ENCODE measurements around the gene ANKRD28. TPM values are rescaled to one million over a fixed set of nuclear protein-coding genes. Genes with fewer than 3 reads are reported as not detected.
A peak's percentile ranks its signal among the peaks of the same experiment; 100 is the strongest.

ANKRD28 gene
- total RNA-seq, 4 donors from 2014 or later = 97.1 to 121 (median 105) TPM

DNA sequence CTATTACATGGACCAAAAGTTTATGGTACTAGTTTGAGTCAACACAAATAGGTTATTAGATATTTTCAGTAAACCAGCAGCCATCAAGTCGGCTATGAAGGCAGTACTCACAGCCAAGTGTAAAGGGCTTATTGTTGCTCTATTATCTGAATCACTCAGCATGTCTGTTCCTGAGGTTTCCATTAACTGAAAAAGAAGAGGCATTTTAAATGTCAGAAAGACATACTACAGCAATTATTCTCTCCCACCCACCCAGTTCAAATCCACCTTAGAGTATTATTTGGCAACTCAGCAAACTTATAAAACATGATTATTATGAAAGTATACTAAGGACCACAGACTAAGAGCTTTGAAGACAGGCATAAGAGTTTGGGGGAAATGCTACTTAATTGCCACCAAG, 103.2 kb downstream of the ANKRD28 start:
- Histone ChIP-seq H3K36me3 (peaks cover 0 to 12% of the 10 kb centered on the region in 2 donors), H3K4me3 (no peak overlapping the region), H3K9me3 (no peaks in the 10 kb centered on the region), H3K27ac (no peak overlapping the region), H3K27me3 (no peaks in the 10 kb centered on the region), H3K4me1 (peaks cover 5 to 7% of the 10 kb centered on the region in 2 donors)
- intact Hi-C loops (cut with DNase I; ENCODE audit: low total_unique reads) (no loop called here), in situ Hi-C loops (cut with MboI; ENCODE audit: low sequenced_read_pairs in 4 of 4) (no loop called here)
- TF ChIP-seq CTCF (IDR thresholded peaks at IDR 0.05 in 4 of 5, conservative IDR thresholded peaks at IDR 0.05 in 1 of 5) (no peak), POLR2A (IDR thresholded peaks at IDR 0.05) (no peak)
- ATAC-seq = no peak
- DNase-seq = no peak

DNA sequence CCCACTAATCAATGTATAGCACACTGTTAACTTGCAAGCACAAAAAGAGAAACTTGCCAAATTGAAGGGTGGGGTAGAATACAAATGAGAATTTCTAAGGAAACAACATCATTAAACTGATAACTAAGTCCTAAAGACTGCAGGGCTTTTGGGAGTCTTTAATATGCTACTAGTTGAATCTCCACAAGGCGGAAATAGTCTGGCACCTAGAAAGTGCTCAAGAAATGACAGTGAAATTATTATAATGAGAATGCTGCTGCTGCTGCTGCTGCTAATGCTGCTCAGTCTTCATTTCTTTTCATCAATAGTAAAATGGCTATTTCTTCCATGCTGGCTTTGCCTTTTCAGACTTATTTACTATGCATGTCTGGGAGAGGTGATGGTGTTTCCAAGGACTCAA, 104.4 kb downstream of the ANKRD28 start:
- H3K36me3 ChIP-seq = peaks cover 0 to 24% of the 10 kb centered on the region in 2 donors
- H3K27ac ChIP-seq = no peak overlapping the region
- in situ Hi-C loops (cut with MboI; ENCODE audit: low sequenced_read_pairs in 4 of 4) (no loop called here), intact Hi-C loops (cut with DNase I; ENCODE audit: low total_unique reads) (no loop called here)
- DNase-seq (no peak), ATAC-seq (no peak)
- no peak for TF ChIP-seq CTCF (IDR thresholded peaks at IDR 0.05 in 4 of 5, conservative IDR thresholded peaks at IDR 0.05 in 1 of 5)
- H3K9me3 ChIP-seq = no peaks in the 10 kb centered on the region
- no peaks in the 10 kb centered on the region for H3K27me3 ChIP-seq
- no peak overlapping the region for H3K4me3 ChIP-seq
- peaks cover 5 to 7% of the 10 kb centered on the region in 2 donors for H3K4me1 ChIP-seq

DNA sequence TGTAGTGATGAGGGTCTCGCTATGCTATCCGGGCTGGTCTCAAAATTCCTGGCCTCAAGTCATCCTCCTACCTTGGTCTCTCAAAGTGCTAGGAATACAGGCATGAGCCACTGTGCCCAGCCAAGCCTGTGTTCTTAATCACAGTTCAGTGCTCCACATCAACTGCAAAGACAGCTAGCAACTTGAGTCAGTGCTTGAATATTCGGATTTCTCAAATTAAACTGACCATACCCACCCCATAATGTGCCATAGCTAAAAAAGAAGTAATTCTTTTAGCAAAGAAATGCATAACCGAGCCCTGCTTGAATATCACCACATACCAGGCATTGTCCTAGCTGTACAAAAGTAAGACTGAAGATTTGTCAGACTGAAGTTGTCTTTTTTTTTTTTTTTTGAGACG, 107.0 kb downstream of the ANKRD28 start:
- no peak for ATAC-seq
- H3K27ac ChIP-seq = peak overlapping the region in 3 of 4 donors; percentile 46 to 50 (median 50)
- peaks cover 0 to 38% of the 10 kb centered on the region in 2 donors for H3K36me3 ChIP-seq

GRCh38 chr3:15690230-15690629, 107.5 kb downstream of the ANKRD28 start:
- no peaks in the 10 kb centered on the region for H3K9me3 ChIP-seq
- no peak overlapping the region for H3K4me3 ChIP-seq
- TF ChIP-seq CTCF (IDR thresholded peaks at IDR 0.05 in 4 of 5, conservative IDR thresholded peaks at IDR 0.05 in 1 of 5) (no peak), POLR2A (IDR thresholded peaks at IDR 0.05) (no peak)
- in situ Hi-C loops (cut with MboI; ENCODE audit: low sequenced_read_pairs in 4 of 4) (no loop called here), intact Hi-C loops (cut with DNase I; ENCODE audit: low total_unique reads) (no loop called here)
- H3K27ac ChIP-seq = peak overlapping the region in 3 of 4 donors; percentile 46 to 50 (median 50)
- H3K4me1 ChIP-seq = peaks cover 5 to 7% of the 10 kb centered on the region in 2 donors
- peak; percentile 47 to 48 for ATAC-seq
- peaks cover 0 to 43% of the 10 kb centered on the region in 2 donors for H3K36me3 ChIP-seq
- no peaks in the 10 kb centered on the region for H3K27me3 ChIP-seq
- no peak for DNase-seq

More for the DNA sequence above, 107.0 kb downstream of the ANKRD28 start:
- intact Hi-C loops (cut with DNase I; ENCODE audit: low total_unique reads) (no loop called here), in situ Hi-C loops (cut with MboI; ENCODE audit: low sequenced_read_pairs in 4 of 4) (no loop called here)
- Histone ChIP-seq H3K9me3 (no peaks in the 10 kb centered on the region), H3K27me3 (no peaks in the 10 kb centered on the region), H3K4me1 (peaks cover 5 to 7% of the 10 kb centered on the region in 2 donors), H3K4me3 (no peak overlapping the region)
- DNase-seq = no peak
- no peak for TF ChIP-seq POLR2A (IDR thresholded peaks at IDR 0.05)
- no peak for TF ChIP-seq CTCF (IDR thresholded peaks at IDR 0.05 in 4 of 5, conservative IDR thresholded peaks at IDR 0.05 in 1 of 5)

DNA sequence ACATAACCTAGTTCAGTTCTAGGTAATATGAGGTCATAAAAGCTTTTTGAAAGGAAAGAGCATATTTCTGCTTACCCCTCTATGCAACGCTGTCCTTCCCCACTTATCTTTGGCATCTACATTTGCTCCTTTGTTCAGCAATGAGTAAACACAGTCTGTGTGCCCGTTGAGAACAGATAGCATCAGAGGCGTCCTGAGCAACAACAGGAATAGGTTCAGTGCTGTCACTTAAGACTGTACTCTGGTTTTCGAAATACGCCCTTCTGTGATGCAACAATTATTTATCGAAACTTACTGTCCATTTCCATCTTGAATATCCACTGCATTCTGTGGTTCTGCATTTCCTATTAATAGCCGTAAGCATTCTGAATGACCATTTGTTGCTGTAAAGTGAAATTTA, 111.9 kb downstream of the ANKRD28 start:
- intact Hi-C loops (cut with DNase I; ENCODE audit: low total_unique reads) (no loop called here), in situ Hi-C loops (cut with MboI; ENCODE audit: low sequenced_read_pairs in 4 of 4) (no loop called here)
- H3K27me3 ChIP-seq = no peaks in the 10 kb centered on the region
- DNase-seq (no peak), ATAC-seq (no peak)
- TF ChIP-seq POLR2A (IDR thresholded peaks at IDR 0.05) (peak in 1 of 2 donors; percentile 28), CTCF (IDR thresholded peaks at IDR 0.05 in 4 of 5, conservative IDR thresholded peaks at IDR 0.05 in 1 of 5) (no peak)
- H3K36me3 ChIP-seq = peaks cover 0 to 44% of the 10 kb centered on the region in 2 donors
- peaks cover 17 to 23% of the 10 kb centered on the region in 2 donors for H3K4me1 ChIP-seq
- no peak overlapping the region for H3K4me3 ChIP-seq
- no peaks in the 10 kb centered on the region for H3K9me3 ChIP-seq
- peak overlapping the region in 1 of 4 donors; percentile 75 for H3K27ac ChIP-seq

All from gastrocnemius medialis (tissue), 4 donors.